GM12874 (cell line): Measurements from ENCODE around the gene HAPLN2.

Experiments
- TF ChIP-seq, protein P1 (sequence below): IDR thresholded peaks from 2 replicates; pipeline ENCODE4 v1.5.1; 2011; ENCODE audit warnings: low read depth, mild to moderate bottlenecking, control low read depth, low read length, moderate library complexity; ENCODE audit not compliant: insufficient read depth

Gene HAPLN2

GRCh38 chr1:156640842-156641706 lies 21.9 kb downstream of the HAPLN2 start:
- TF ChIP-seq, protein P1, sequence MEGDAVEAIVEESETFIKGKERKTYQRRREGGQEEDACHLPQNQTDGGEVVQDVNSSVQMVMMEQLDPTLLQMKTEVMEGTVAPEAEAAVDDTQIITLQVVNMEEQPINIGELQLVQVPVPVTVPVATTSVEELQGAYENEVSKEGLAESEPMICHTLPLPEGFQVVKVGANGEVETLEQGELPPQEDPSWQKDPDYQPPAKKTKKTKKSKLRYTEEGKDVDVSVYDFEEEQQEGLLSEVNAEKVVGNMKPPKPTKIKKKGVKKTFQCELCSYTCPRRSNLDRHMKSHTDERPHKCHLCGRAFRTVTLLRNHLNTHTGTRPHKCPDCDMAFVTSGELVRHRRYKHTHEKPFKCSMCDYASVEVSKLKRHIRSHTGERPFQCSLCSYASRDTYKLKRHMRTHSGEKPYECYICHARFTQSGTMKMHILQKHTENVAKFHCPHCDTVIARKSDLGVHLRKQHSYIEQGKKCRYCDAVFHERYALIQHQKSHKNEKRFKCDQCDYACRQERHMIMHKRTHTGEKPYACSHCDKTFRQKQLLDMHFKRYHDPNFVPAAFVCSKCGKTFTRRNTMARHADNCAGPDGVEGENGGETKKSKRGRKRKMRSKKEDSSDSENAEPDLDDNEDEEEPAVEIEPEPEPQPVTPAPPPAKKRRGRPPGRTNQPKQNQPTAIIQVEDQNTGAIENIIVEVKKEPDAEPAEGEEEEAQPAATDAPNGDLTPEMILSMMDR, result no peak

DNA sequence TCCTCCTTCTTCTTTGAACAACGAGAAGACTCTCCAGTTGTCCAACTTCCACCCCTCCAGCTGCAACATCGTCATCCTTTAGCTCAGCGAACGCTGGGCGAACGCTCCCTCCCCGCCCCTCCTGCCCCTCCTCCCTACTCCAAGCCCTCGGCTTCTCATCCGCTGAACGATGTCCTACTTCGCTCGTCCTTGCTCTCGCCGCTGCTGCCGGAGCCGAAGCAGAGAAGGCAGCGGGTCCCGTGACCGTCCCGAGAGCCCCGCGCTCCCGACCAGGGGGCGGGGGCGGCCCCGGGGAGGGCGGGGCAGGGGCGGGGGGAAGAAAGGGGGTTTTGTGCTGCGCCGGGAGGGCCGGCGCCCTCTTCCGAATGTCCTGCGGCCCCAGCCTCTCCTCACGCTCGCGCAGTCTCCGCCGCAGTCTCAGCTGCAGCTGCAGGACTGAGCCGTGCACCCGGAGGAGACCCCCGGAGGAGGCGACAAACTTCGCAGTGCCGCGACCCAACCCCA lies 22.6 kb downstream of the HAPLN2 start, which contains the start of gene BCAN:
Gene BCAN (plus strand): TSS at position 357 of the 504 bp plus-strand sequence. CDS start 3,938 bp downstream, outside the sequence.
- TF ChIP-seq, protein P1, result no peak

DNA sequence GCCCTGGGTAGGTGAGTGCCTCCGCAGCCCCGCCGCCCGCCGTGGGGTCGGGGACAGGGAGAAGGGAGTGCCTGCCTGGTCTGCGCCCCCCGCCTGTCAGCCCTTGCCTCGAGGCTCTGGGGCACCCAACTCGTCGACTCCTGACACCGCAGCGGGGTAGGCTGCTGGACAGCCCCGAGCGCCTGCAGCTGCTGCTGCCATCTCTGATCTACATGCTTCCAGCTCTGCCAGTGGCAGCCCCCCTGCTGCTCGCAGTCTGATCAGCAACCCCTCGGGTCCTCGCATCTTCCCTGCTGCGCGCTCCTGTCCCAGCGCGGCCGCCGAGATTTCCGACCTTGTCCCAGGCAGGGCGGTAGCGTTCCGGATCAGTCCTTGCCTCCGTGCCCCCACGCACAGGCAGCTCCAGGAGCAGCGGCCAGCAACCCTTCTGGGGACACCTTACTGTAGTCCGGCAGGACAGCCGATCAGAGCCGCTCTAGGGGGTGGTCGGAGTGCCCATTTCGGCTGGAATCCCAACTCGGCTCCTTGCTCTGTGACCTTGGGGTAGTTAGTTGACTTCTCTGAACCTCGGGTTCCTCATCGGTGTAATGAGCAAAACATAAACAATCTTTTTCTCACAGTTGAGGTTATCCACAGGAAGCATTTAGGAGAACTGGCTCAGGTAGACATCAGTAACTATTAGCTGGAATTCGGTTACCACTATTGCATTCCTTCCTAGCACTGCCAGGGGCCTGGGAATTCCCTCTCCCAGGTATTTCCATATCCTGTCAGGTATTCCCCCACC lies 23.2 kb downstream of the HAPLN2 start:
- TF ChIP-seq, protein P1, result no peak

GRCh38 chr1:156643049-156643777 lies 24.0 kb downstream of the HAPLN2 start:
- TF ChIP-seq, protein P1, result no peak

DNA sequence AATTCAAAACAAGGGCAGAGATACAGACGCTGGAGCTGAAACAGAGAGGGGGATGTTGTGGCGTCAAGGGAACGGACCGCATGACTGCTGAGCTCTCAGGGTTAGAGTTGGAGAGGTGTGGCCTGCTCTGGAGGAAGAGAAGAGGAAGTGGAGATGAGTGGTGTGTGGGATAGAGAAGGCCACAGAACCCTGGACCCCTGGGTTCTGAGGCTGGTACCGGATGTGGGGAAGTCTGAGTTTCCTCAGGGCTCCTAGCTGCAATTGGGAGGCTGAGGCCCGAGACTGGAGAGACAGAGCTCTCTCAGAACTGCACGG lies 24.5 kb downstream of the HAPLN2 start:
- TF ChIP-seq, protein P1, result no peak

- TF ChIP-seq, protein P1, result no peak
These were observed 24.9 kb downstream of the HAPLN2 start for GRCh38 chr1:156644146-156644545.

DNA sequence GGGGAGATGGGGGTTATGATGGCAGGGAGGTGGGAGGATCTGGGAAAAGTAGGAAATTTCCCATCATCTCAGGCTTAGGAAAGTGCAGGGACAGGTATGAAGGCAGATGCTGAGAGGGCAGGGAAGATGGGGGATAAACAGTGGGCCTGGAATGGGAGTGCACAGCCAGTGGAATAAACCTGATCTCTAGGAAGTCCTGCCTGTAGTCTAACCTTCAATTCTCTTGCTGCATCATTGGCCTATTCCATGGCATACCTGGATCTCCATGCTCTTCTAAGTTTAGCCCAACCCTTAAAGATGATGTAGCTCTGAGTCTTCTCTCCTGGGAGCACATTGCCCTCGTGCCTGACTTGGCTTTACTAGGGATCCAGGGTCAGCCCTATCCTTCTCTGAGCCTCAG lies 25.4 kb downstream of the HAPLN2 start:
- TF ChIP-seq, protein P1, result no peak
